ENCODE data around the gene DERL2. TPM values are rescaled to one million over a fixed set of nuclear protein-coding genes. Genes with fewer than 3 reads are reported as not detected.
A peak's percentile ranks its signal among the peaks of the same experiment; 100 is the strongest.

DERL2 gene
- total and polyA plus RNA-seq, 9 of the 15 experiments (the other 6 are each of a cell fraction or from before 2014, with no cell fraction given) = 11.5 to 105 (median 30.7) TPM

DNA sequence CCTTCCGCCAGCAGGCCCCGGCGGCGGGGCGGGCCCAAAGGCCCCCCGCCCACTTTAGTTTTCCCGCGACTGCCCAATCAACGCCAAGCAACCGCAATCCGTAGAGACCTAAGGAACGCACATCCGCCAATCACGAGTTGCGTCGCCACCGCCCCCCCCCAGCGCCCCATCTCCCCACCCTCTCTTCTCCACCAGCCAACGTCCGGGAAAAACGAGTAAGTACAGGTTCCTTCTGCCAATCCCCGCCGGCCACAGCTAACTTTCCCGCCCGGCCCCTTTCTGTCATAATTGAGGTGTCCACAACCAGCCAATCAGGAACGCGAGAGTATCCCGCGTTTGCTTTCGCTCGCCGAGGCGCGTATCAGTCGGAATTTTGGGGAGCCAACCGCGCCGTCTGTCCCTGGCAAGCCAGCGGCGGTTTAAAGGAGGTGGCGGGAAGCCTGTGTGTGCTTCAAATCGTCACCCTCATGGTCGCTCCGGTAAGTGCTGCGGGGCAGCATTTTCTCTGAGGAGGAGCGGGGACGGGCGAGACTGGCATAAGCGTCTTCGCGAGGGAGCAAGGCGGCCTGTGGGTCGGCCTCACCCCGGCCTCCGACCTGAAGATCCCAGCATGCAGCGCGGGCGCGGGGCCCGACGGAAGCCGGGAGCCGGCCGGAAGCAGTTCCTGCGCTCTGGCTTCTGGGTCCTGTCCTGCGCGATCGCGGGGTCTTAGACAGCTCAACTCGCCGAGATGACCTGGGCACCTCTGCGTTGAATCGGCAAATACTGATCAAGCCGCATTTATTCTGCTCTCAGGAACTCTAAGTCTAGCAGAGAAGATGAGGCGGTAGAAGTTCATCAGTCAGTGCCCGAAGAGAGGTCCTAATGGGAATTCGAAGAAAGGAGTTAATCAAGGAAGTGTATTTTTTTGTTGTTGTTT lies 487 bp upstream of the DERL2 start, which contains the start of gene MIS12 (continued):
- TF ChIP-seq ZNF609 (CRISPR knock-in tag; IDR thresholded peaks at IDR 0.05; ENCODE audit: borderline replicate concordance) (no peak), SAFB2 (IDR thresholded peaks at IDR 0.05; ENCODE audit: borderline replicate concordance, low read depth, low read length, severe bottlenecking) (no peak), ZSCAN32 (CRISPR knock-in tag; IDR thresholded peaks at IDR 0.05) (no peak), ZNF696 (CRISPR knock-in tag; conservative IDR thresholded peaks at IDR 0.05) (no peak), HDAC6 (IDR thresholded peaks at IDR 0.05; ENCODE audit: low read depth, low read length) (no peak), CHD1 (IDR thresholded peaks at IDR 0.05; ENCODE audit: low read length) (peak; percentile 87), PHF21A (IDR thresholded peaks at IDR 0.05; ENCODE audit: borderline replicate concordance, low read depth) (no peak), SIN3A (IDR thresholded peaks at IDR 0.05; ENCODE audit: borderline replicate concordance in 2 of 2, control insufficient read depth in 1 of 2, low read depth in 2 of 2, low read length in 2 of 2) (no peak), MTA1 (IDR thresholded peaks at IDR 0.05; ENCODE audit: borderline replicate concordance) (no peak), SMAD2 (IDR thresholded peaks at IDR 0.05; ENCODE audit: low read depth, low read length) (no peak), HDAC2 (IDR thresholded peaks at IDR 0.05) (peak; percentile 62; the same call in 1 of the 2 replicates), MTF1 (CRISPR knock-in tag; IDR thresholded peaks at IDR 0.05; ENCODE audit: borderline replicate concordance) (no peak), ZNF253 (CRISPR knock-in tag; conservative IDR thresholded peaks at IDR 0.05) (no peak), MITF (IDR thresholded peaks at IDR 0.05) (no peak), TEAD4 (IDR thresholded peaks at IDR 0.05; ENCODE audit: low read length) (peak; percentile 48; the same call in 1 of the 2 replicates), TEAD4 (CRISPR knock-in tag; IDR thresholded peaks at IDR 0.05; ENCODE audit: borderline replicate concordance) (no peak)
- TF ChIP-seq, protein P1, sequence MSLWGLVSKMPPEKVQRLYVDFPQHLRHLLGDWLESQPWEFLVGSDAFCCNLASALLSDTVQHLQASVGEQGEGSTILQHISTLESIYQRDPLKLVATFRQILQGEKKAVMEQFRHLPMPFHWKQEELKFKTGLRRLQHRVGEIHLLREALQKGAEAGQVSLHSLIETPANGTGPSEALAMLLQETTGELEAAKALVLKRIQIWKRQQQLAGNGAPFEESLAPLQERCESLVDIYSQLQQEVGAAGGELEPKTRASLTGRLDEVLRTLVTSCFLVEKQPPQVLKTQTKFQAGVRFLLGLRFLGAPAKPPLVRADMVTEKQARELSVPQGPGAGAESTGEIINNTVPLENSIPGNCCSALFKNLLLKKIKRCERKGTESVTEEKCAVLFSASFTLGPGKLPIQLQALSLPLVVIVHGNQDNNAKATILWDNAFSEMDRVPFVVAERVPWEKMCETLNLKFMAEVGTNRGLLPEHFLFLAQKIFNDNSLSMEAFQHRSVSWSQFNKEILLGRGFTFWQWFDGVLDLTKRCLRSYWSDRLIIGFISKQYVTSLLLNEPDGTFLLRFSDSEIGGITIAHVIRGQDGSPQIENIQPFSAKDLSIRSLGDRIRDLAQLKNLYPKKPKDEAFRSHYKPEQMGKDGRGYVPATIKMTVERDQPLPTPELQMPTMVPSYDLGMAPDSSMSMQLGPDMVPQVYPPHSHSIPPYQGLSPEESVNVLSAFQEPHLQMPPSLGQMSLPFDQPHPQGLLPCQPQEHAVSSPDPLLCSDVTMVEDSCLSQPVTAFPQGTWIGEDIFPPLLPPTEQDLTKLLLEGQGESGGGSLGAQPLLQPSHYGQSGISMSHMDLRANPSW (CRISPR knock-in tag; IDR thresholded peaks at IDR 0.05) = no peak
